NCI-H1694 (cell line): ENCODE results near the gene COX19.

Source experiments
- DNase-seq: peaks from one replicate; lab custom pipeline; 2025; lab: John Stamatoyannopoulos, UW

COX19 gene

GRCh38 chr7:974820-975681, at the start of gene COX19:
Gene COX19 (minus strand): TSS chr7:975549. CDS start chr7:975509, 40 bp downstream.
- DNase-seq: peak; percentile 65

- no peak for DNase-seq
Measured at GRCh38 chr7:1024331-1024841, 49.0 kb upstream of the COX19 start.

DNA sequence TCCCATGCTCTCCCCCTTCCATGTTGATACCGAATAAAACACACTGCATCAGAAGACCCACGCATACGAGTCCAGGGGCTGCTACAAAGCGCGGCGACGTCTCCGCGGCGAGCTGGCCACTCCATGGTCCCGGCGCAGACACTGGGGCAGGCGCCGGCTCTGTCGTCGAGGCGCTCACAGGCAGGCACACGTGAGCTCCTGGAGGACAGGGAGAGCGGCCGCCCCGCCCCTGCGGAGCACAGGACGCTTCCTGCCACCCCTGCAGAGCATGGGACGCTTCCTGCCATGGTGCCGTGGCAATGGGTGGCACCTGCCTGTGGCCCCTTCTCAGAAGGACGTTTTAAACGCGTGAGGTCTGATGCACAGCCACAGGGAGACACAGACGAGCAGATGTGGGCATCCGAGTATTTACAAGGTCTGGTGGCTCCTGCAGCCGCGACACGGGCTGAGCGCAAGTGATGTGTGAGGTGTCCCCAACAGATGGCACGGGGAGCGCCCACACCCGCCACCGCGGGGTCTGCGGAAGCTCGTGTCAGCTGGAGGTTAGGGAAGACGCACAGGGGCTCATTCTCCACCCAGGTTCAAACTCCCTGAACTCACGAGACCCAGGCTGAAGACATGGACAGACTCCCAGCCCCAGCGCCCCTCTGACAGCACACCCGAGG, 47.6 kb upstream of the COX19 start:
- DNase-seq: no peak

- no peak for DNase-seq
Measured at GRCh38 chr7:1022356-1022755, 47.0 kb upstream of the COX19 start.

- DNase-seq: no peak
Measured at GRCh38 chr7:1021931-1022330, 46.6 kb upstream of the COX19 start.

GRCh38 chr7:1021366-1021765, 46.0 kb upstream of the COX19 start:
- DNase-seq: no peak

- no peak for DNase-seq
Measured at GRCh38 chr7:1020849-1021251, 45.5 kb upstream of the COX19 start.

DNA sequence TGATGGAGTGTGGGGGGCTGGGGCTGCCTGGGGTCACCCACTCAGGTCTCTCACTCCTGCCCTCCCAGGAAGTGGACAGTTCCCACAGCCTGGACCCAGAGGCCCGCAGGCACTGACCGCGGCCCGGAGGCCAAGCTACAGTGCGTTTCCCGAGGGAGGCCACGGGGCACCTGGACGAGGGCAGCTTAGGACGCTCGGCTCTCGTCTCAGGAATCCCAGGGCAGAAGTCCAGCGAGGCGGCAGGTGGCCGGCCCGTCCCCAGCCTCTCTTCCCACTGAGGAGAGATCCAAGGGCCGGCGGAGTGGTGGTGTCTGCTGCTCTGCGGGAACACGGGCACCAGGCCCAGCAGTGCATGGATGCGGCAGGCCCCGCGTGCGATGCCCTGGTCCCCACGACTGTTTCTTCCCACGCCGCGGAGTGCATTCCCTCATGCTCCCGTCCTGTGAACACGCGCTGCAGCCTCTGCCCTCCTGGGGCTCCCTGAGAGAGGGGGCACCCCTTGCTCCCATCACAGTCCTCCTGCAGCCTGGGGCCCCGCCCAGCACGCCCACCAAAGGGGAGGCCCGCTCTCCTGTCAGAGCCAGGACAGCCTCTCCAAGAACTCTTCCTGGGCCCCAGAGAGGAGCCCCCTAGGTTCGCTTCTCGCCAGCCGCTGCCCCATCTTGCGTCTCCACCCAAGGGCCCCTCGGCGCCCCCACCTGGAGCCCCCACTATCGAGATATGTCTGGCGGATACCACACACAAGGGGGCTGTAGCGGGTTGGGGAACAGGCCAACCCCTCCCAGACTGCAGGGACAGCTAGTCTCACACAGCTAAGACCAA, 44.7 kb upstream of the COX19 start:
- no peak for DNase-seq

DNA sequence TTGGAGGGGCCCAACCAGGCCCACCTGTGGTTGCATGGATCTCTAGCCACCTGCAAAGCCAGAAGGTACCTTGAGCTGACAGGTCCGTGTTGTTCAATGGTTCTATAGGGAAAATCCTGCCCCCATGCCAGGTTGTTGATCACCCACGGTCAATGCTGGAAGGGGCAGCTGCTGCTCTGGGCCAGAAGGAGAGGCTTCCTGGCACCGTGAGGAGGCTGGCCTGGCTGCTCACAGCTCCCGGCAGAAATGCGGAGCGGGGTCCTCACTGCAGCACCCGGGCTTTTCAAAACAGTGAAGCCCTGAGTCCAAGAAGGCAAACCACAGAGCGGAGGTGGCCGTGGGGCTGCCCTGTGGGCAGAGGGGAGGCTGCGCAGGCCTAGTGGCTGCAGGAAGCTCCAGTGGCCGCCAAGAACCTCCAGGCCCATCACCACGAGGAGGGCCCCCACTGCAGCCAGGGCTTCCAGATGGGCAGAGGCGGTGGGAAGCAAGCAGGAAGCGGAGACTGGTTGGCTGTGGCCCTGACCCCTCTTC, 44.0 kb upstream of the COX19 start:
- no peak for DNase-seq

- no peak for DNase-seq
Measured at GRCh38 chr7:1018334-1018695, 43.0 kb upstream of the COX19 start.

- no peak for DNase-seq
Measured at GRCh38 chr7:1017586-1018333, 42.4 kb upstream of the COX19 start.

GRCh38 chr7:1016577-1017531, 41.5 kb upstream of the COX19 start:
- DNase-seq: no peak

DNA sequence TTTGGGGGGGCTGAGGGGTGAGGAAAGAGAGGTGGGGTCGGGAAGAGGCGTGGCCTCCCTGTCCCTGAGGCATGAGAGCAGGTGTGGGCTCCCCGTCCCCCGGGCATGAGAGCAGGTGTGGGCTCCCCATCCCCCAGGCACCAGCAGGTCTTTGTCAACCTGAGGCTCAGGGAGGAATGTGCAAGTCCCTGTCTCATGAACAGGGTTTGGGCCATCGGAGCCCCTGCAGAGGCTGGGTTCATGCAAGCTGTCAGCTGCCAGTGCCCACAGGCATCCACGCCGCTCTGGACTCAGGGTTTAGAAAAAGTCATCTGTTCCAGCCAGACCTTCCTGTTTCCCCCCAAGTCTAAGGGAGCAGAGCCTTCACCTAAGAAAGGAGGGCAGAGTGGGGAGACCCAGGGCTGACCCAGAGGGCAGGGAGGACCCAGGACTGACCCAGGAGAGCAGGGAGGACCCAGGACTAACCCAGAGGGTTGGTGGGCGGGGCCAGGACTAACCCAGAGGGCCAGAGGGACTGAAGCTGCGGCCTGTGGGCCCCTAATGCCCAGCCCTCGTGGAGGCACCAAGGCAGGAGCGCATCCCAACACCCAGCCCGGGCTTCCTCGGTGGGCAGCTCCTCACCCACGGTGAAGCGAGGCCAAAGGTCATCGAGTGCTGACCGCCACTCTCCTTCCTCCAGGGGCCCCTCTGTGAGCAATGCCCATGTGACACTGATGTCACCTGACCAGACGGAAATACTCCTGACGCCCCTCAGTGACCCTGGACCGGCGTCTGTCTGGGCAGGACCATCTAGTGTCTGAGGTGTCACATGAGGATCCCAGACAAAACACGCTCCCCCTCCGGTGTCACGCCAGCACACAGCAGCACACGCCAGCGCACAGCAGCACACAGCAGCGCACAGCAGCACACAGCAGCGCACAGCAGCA, 40.1 kb upstream of the COX19 start:
- no peak for DNase-seq

- no peak for DNase-seq
Measured at GRCh38 chr7:1014681-1015080, 39.3 kb upstream of the COX19 start.

DNA sequence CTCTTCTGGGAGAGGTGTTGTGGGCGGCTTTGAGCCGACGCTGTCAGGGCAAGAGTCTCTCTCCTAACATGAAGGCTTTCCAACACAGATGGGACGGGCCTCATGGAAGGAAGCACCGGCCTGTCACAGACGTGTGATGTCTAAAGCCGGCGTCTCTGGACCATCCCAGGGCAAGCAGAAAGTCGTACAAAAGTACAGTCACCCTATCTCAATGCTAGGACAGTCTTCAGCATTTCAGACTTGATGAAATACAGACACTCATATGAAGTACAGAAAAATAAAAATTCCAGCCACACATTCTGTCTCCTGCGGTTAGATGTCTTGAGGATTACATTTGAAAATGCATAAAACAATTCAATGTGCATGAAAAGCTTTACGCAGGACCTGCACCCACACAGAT, 38.2 kb upstream of the COX19 start:
- no peak for DNase-seq

GRCh38 chr7:1012716-1013095, 37.4 kb upstream of the COX19 start:
- no peak for DNase-seq

- DNase-seq: no peak
Measured at GRCh38 chr7:1012004-1012715, 36.8 kb upstream of the COX19 start.

DNA sequence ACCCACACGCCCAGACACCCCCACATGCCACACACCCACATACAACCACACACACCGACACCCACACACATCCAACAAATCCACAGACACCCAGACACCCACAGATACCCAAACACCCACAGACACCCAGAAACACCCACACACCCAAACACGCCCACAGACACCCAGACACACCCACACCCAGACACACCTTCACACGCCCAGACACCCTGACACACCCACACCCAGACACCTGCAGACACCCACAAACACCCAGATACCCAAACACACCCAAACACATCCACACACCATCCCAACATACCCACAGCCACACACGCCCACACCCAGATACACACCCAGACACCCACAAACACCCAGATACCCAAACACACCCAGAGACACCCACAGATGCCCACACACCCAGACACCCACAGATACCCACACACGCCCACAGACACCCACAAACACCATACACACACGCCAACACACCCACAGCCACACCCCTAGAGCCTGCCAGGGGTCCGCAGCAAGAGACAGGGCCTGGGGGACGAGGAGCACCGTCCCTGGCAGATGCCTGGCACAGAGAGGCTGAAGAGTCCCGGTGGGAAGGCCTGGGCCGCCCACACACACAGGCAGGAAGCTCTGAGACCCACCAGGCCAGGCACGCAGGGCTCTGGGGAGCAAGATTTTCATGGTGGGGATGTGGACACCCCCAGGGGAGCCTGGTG, 36.1 kb upstream of the COX19 start:
- no peak for DNase-seq
